OCI-LY1 (cell line): ENCODE data around the gene NFIX.

Experiments
- H2AFZ ChIP-seq: fragments of 200-600 bp; sonication (generic), shearing (Covaris generic); 2 replicates; pipeline ENCODE4 v1.6.0; 2014; ENCODE audit warnings: antibody characterized with exemption, mild to moderate bottlenecking, low read length
- H3F3A ChIP-seq: fragments of 200-600 bp; sonication (generic), shearing (Covaris generic); 2 replicates; pipeline ENCODE4 v1.6.0; 2014; ENCODE audit warnings: mild to moderate bottlenecking, antibody characterized with exemption, low read length, moderate library complexity; ENCODE audit not compliant: insufficient read depth
- H3K27ac ChIP-seq: fragments of 200-600 bp; sonication (generic); 2 replicates; pipeline ENCODE4 v1.5.1; 2014; ENCODE audit warnings: low read length, mixed run types, mild to moderate bottlenecking, low read depth; ENCODE audit not compliant: poor library complexity, severe bottlenecking
- H3K27me3 ChIP-seq: fragments of 200-600 bp; sonication (generic); 2 replicates; pipeline ENCODE4 v1.6.0; 2014; ENCODE audit warnings: antibody characterized with exemption, mild to moderate bottlenecking, low read length, moderate library complexity; ENCODE audit not compliant: insufficient read depth
- H3K36me3 ChIP-seq: fragments of 200-600 bp; sonication (generic); 2 replicates; pipeline ENCODE4 v1.6.1; 2014; ENCODE audit warnings: mild to moderate bottlenecking, antibody characterized with exemption, low read length, moderate library complexity, mixed read lengths; ENCODE audit not compliant: insufficient read depth
- H3K4me1 ChIP-seq: fragments of 200-600 bp; sonication (generic); 2 replicates; pipeline ENCODE4 v1.5.1; 2014; ENCODE audit warnings: mild to moderate bottlenecking, low read length, moderate library complexity; ENCODE audit not compliant: insufficient read depth, severe bottlenecking
- H3K4me2 ChIP-seq: fragments of 200-600 bp; sonication (generic), shearing (Covaris generic); 2 replicates; pipeline ENCODE4 v1.6.1; 2014; ENCODE audit warnings: low read length
- H3K4me3 ChIP-seq: fragments of 200-600 bp; sonication (generic); 2 replicates; pipeline ENCODE4 v1.5.1; 2014; ENCODE audit warnings: low read length, low read depth, mild to moderate bottlenecking, mixed read lengths; ENCODE audit not compliant: poor library complexity, severe bottlenecking
- H3K79me2 ChIP-seq: fragments of 200-600 bp; shearing (Covaris generic); 2 replicates; pipeline ENCODE4 v1.6.1; 2016; ENCODE audit warnings: mixed run types, low read length, mixed read lengths; ENCODE audit not compliant: insufficient read depth
- H3K9ac ChIP-seq: fragments of 200-600 bp; sonication (generic), shearing (Covaris generic); 2 replicates; pipeline ENCODE4 v1.6.1; 2014; ENCODE audit warnings: mild to moderate bottlenecking, low read length, mixed read lengths
- H3K9me2 ChIP-seq: fragments of 200-600 bp; sonication (generic), shearing (Covaris generic); 2 replicates; pipeline ENCODE4 v1.6.1; 2014; ENCODE audit warnings: low read depth, mild to moderate bottlenecking, low read length, mixed read lengths
- H3K9me3 ChIP-seq: fragments of 200-600 bp; shearing (Covaris generic); 2 replicates; pipeline ENCODE4 v1.6.1; 2014; ENCODE audit warnings: low read length, mixed read lengths
- H4K20me1 ChIP-seq: fragments of 200-600 bp; sonication (generic), shearing (Covaris generic); 2 replicates; pipeline ENCODE4 v1.6.0; 2016; ENCODE audit warnings: mild to moderate bottlenecking, low read length; ENCODE audit not compliant: insufficient read depth
- EZH2 ChIP-seq: fragments of 200-600 bp; sonication (generic), shearing (Covaris generic); IDR thresholded peaks from 2 replicates; pipeline ENCODE4 v1.8.0; 2017; ENCODE audit warnings: borderline replicate concordance, mixed run types, mild to moderate bottlenecking, antibody characterized with exemption, low read length, moderate library complexity, mixed read lengths
- TF ChIP-seq, protein P1 (sequence below): fragments of 200-600 bp; sonication (generic), shearing (Covaris generic); IDR thresholded peaks from 2 replicates; pipeline ENCODE4 v1.5.1; 2017; ENCODE audit warnings: mild to moderate bottlenecking, antibody characterized with exemption, low read length, moderate library complexity, mixed read lengths

Gene NFIX

GRCh38 chr19:13036366-13036976 lies 41.2 kb downstream of the NFIX start:
- Histone ChIP-seq H3K9ac (no peak overlapping the region), H3K4me2 (no peak overlapping the region)

GRCh38 chr19:13037161-13037560 lies 41.9 kb downstream of the NFIX start:
- H3K4me3 ChIP-seq, result no peak overlapping the region
- H4K20me1 ChIP-seq, result no peaks in the 10 kb centered on the region
- H3K36me3 ChIP-seq, result no peaks in the 10 kb centered on the region

More at GRCh38 chr19:13036366-13036976, 41.2 kb downstream of the NFIX start:
- Histone ChIP-seq H3F3A (no peaks in the 10 kb centered on the region), H3K36me3 (no peaks in the 10 kb centered on the region), H3K4me1 (no peaks in the 10 kb centered on the region), H3K27ac (no peak overlapping the region), H2AFZ (no peak overlapping the region), H3K79me2 (no peaks in the 10 kb centered on the region), H3K4me3 (no peak overlapping the region), H3K9me3 (no peaks in the 10 kb centered on the region), H3K9me2 (no peaks in the 10 kb centered on the region), H3K27me3 (peaks cover 3% of the 10 kb centered on the region; the same call in 1 of the 2 replicates), H4K20me1 (no peaks in the 10 kb centered on the region)
- TF ChIP-seq EZH2, result no peak
- TF ChIP-seq, protein P1, sequence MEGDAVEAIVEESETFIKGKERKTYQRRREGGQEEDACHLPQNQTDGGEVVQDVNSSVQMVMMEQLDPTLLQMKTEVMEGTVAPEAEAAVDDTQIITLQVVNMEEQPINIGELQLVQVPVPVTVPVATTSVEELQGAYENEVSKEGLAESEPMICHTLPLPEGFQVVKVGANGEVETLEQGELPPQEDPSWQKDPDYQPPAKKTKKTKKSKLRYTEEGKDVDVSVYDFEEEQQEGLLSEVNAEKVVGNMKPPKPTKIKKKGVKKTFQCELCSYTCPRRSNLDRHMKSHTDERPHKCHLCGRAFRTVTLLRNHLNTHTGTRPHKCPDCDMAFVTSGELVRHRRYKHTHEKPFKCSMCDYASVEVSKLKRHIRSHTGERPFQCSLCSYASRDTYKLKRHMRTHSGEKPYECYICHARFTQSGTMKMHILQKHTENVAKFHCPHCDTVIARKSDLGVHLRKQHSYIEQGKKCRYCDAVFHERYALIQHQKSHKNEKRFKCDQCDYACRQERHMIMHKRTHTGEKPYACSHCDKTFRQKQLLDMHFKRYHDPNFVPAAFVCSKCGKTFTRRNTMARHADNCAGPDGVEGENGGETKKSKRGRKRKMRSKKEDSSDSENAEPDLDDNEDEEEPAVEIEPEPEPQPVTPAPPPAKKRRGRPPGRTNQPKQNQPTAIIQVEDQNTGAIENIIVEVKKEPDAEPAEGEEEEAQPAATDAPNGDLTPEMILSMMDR, result no peak

DNA sequence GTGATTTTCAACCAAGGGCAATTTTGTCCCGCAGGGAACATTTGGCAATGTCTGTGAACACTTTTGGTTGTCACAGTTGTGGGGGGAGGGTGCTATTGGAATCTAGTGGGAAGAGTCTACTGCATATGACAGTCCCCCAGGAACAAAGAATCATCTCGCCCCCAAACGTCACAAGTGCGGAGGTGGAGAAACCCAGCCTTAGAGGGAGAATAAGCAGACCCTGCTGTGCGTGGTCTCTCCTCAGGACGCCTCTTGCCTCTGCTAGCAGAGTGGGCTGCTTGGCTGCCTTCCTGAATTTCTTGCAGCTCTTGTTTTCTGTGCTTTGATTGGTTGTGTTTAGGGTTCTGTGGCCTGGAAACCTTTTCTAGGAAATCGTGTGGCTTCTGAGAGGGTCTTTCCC lies 42.5 kb downstream of the NFIX start:
- Histone ChIP-seq H3K27me3 (peaks cover 3% of the 10 kb centered on the region; the same call in 1 of the 2 replicates), H3K4me3 (no peak overlapping the region), H2AFZ (no peak overlapping the region), H3K9ac (no peak overlapping the region), H3K4me1 (no peaks in the 10 kb centered on the region), H3K9me3 (no peaks in the 10 kb centered on the region), H4K20me1 (no peaks in the 10 kb centered on the region), H3K9me2 (no peaks in the 10 kb centered on the region), H3K27ac (no peak overlapping the region), H3K36me3 (no peaks in the 10 kb centered on the region), H3F3A (no peaks in the 10 kb centered on the region), H3K79me2 (no peaks in the 10 kb centered on the region), H3K4me2 (no peak overlapping the region)
- TF ChIP-seq EZH2, result no peak
- TF ChIP-seq, protein P1, result no peak

More at GRCh38 chr19:13037161-13037560, 41.9 kb downstream of the NFIX start:
- Histone ChIP-seq H3K27ac (no peak overlapping the region), H2AFZ (no peak overlapping the region), H3K9ac (no peak overlapping the region), H3K9me2 (no peaks in the 10 kb centered on the region), H3K9me3 (no peaks in the 10 kb centered on the region), H3F3A (no peaks in the 10 kb centered on the region), H3K27me3 (peaks cover 3% of the 10 kb centered on the region; the same call in 1 of the 2 replicates), H3K4me2 (no peak overlapping the region), H3K4me1 (no peaks in the 10 kb centered on the region), H3K79me2 (no peaks in the 10 kb centered on the region)
- TF ChIP-seq, protein P1, result no peak
- TF ChIP-seq EZH2, result no peak
